Tongue (tissue), 2 donors: ENCODE measurements around the gene USP33. TPM values are rescaled to one million over a fixed set of nuclear protein-coding genes. Genes with fewer than 3 reads are reported as not detected.
A peak's percentile ranks its signal among the peaks of the same experiment; 100 is the strongest.
"Not testable (repeated sequence)": the region's sequence is repeated elsewhere in the genome, so short reads cannot be mapped to it uniquely, and the experiment has no call there.

Experiments
- DNase-seq: peaks from one replicate; pipeline ENCODE4 v3.0.0-alpha.2; 2015
- total RNA-seq: library from RNA; depleted of rRNA; stranded (reverse); fragments of >200 nt; gene quantifications from one replicate; pipeline ENCODE4 v1.2.3, GENCODE V29; 2014

USP33 gene
- total RNA-seq, 1 donor from 2014 or later, result 95.5 TPM

GRCh38 chr1:77671836-77672235 is 87.8 kb downstream of the USP33 start:
- DNase-seq, result no peak

DNA sequence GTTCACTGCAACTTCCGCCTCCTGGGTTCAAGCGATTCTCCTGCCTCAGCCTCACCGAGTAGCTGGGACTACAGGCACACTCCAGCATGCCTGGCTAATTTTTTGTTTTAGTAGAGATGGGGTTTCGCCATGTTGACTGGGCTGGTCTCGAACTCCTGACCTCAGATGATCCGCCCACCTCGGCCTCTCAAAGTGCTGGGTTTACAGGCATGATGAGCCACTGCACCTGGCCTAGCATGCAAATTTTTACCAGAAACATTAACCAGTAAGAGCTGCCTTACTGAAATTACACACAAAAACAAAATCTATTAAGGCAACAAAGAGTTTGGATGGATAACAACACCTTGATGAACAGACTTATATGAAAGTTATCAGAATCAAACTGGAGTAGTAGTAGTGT is 89.3 kb downstream of the USP33 start:
- no peak for DNase-seq

- no peak for DNase-seq
Observed at GRCh38 chr1:77668924-77669449, 90.7 kb downstream of the USP33 start.

DNA sequence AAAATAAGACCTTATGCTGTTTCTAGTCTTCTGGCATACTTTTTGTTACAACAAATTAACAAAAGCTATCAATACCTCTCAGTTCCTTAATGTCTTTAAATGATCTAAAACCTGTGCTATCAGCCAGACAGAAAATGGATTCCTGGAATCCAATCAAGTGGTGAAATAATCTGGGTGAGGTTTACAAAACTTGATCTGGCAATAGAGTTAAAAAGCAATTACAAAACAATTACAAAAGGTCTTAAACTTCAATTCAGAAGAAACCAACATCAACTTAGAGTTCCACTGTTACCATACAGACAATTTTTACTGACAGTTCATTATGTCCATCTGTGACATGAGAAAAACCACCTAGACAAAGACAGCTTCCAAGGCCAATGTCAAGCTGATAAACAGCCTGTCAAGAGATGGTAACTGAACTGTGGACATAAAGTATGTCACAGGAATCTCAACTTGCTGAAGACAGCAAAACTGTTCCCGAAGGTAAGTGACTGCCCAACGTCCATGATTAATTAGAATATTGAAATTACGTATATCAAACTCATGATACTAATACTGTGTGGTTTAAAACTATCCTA is 94.6 kb downstream of the USP33 start:
- no peak for DNase-seq

DNA sequence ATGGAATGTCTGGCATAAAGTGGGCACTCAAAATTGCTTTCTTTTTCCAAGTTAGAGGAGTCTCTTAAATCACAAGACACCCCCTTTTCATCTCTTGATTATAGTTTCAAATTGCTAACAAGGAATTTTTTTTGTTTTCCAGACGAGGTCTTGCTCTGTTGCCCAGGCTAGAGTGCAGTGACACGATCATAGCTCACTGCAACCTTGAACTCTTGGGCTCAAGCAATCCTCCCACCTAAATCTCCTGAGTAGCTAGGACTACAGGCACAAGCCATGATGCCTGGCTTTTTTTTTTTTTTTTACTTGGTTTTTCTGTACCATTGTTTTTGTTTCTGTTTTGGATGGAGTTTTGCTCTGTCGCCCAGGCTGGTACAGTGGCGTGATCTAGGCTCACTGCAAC is 98.0 kb downstream of the USP33 start:
- no peak for DNase-seq

GRCh38 chr1:77659879-77660593 is 99.6 kb downstream of the USP33 start:
- no peak for DNase-seq

DNA sequence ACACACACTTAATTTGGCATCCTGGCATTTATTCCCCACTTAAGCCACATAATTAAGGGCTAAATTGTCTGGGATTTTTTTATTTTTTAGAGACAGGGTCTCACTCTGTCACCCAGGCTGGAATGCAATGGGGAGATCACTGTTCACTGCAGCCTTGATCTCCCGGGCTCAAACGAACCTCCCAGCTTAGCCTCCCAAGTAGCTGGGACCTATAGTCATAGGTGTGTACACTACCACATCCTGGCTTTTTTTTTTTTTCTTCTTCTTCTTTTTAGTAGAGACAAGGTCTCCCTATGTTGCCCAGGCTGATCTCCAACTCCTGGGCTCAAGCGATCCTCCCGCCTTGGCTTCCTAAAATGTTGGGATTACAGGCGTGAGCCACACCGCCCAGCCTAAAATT is 101.4 kb downstream of the USP33 start:
- no peak for DNase-seq

GRCh38 chr1:77655431-77655974 is 104.1 kb downstream of the USP33 start:
- DNase-seq, result peak; percentile 23

- no peak for DNase-seq
Observed at GRCh38 chr1:77652970-77653516, 106.6 kb downstream of the USP33 start.

GRCh38 chr1:77652268-77652667 is 107.4 kb downstream of the USP33 start:
- peak; percentile 10 for DNase-seq

DNA sequence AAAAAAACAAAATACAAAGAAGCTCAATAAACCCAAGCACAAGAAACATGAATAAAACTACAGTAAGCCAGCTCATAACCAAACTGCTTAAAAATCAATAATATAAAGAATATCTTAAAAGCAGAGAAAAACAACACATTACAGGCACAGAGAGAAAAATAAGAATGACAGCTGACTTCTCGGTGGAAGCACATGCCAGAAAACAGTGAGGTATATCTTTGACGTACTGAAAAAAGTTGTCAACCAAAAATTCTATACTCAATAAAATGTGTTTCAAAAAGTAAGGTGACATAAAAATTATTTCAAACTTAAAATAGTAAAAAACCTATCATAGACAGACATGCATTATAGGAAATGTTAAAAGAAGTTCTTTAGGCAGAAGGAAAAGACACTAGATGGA is 110.5 kb downstream of the USP33 start:
- no peak for DNase-seq

DNA sequence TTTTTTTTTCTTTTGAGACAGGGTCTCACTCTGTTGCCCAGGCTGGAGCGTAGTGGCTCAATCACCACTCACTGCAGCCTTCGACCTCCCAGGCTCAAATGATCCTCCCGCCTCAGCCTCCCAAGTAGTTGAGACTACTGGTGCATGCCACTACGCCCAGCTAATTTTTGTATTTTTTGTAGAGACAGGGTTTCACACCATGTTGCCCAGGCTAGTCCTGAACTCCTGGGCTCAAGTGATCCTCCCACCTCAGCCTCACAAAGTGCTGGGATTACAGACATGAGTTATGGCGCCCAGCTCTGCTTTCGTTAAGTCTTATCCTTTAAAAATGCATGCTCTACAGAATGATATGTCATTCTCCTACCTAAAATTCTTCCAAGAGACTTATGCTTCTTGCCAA is 113.4 kb downstream of the USP33 start:
- not testable (repeated sequence) for DNase-seq

Other genes starting within 250 kb of the USP33 start
- 98.3 TPM for gene ZZZ3, start 77.2 kb downstream of the USP33 start, total RNA-seq
- 21.5 TPM for gene MIGA1, start 19.8 kb upstream of the USP33 start, total RNA-seq
- 70.8 TPM for gene NEXN, start 128.8 kb upstream of the USP33 start, total RNA-seq
- gene FUBP1, start 219.2 kb upstream of the USP33 start, total RNA-seq, result 250 TPM
- 197 TPM for gene DNAJB4, start 245.1 kb upstream of the USP33 start, total RNA-seq